OCI-LY7 (cell line): Measurements from ENCODE around the gene TPBG. TPM values are rescaled to one million over a fixed set of nuclear protein-coding genes. Genes with fewer than 3 reads are reported as not detected.
A peak's percentile ranks its signal among the peaks of the same experiment; 100 is the strongest.

Experiments used
- Bru-seq: library from RNA; stranded (reverse); fragments of 400-500 nt; gene quantifications from one replicate; lab custom pipeline; 2021; lab: Mats Ljungman, UMichigan
- BruChase-seq, 2 experiments: library from RNA; stranded (reverse); fragments of 400-500 nt; gene quantifications; one replicate each; lab custom pipeline; 2021; lab: Mats Ljungman, UMichigan
- BruUV-seq: library from RNA; stranded (reverse); fragments of 400-500 nt; replicated peaks from 2 replicates; lab custom pipeline; 2021; lab: Mats Ljungman, UMichigan
- CTCF ChIA-PET: fragments of 300-600 bp; sonication (Branson Sonifier 250); formaldehyde crosslinking; loops from one replicate; lab custom pipeline; 2022; ENCODE audit warnings: antibody characterized with exemption; ENCODE audit not compliant: unreplicated experiment; lab: Charles Lee
- POLR2A ChIA-PET: fragments of 300-600 bp; sonication (Branson Sonifier 250); formaldehyde crosslinking; loops from one replicate; lab custom pipeline; 2022; ENCODE audit warnings: antibody characterized with exemption; lab: Charles Lee
- DNase-seq: peaks from one replicate; pipeline ENCODE4 v3.0.0-alpha.2; 2015; ENCODE audit warnings: low spot score
- H2AFZ ChIP-seq: fragments of 200-600 bp; sonication (generic), shearing (Covaris generic); 2 replicates; pipeline ENCODE4 v1.6.1; 2014; ENCODE audit warnings: mild to moderate bottlenecking, antibody characterized with exemption, low read length, moderate library complexity
- H3K27ac ChIP-seq: fragments of 200-600 bp; sonication (generic); 2 replicates; pipeline ENCODE4 v1.5.1; 2014; ENCODE audit warnings: mixed run types, low read depth, mild to moderate bottlenecking, moderate library complexity, low read length, inconsistent platforms; ENCODE audit not compliant: poor library complexity, severe bottlenecking
- H3K36me3 ChIP-seq: fragments of 200-600 bp; sonication (generic); 2 replicates; pipeline ENCODE4 v1.6.1; 2014; ENCODE audit warnings: mild to moderate bottlenecking, antibody characterized with exemption, low read length, moderate library complexity, mixed read lengths; ENCODE audit not compliant: insufficient read depth
- H3K4me1 ChIP-seq: fragments of 200-600 bp; sonication (generic); 2 replicates; pipeline ENCODE4 v1.5.1; 2014; ENCODE audit warnings: mild to moderate bottlenecking, low read length; ENCODE audit not compliant: insufficient read depth, poor library complexity, severe bottlenecking
- H3K4me2 ChIP-seq: fragments of 200-600 bp; sonication (generic); 2 replicates; pipeline ENCODE4 v1.6.1; 2014; ENCODE audit warnings: mild to moderate bottlenecking, low read length
- H3K4me3 ChIP-seq: fragments of 200-600 bp; sonication (generic); 2 replicates; pipeline ENCODE4 v1.5.1; 2014; ENCODE audit warnings: mild to moderate bottlenecking, low read depth, low read length; ENCODE audit not compliant: poor library complexity, severe bottlenecking
- H3K79me2 ChIP-seq: fragments of 200-600 bp; sonication (generic); 2 replicates; pipeline ENCODE4 v1.6.1; 2016; ENCODE audit warnings: low read depth, mild to moderate bottlenecking, low read length, moderate library complexity, mixed read lengths; ENCODE audit not compliant: insufficient read depth
- H3K9me2 ChIP-seq: fragments of 200-600 bp; sonication (generic); 2 replicates; pipeline ENCODE4 v1.6.1; 2016; ENCODE audit warnings: mild to moderate bottlenecking, low read length, mixed read lengths; ENCODE audit not compliant: insufficient read depth
- H3K9me3 ChIP-seq: fragments of 200-600 bp; sonication (generic); 2 replicates; pipeline ENCODE4 v1.6.1; 2014; ENCODE audit warnings: mild to moderate bottlenecking, mixed run types, low read length, mixed read lengths
- H4K20me1 ChIP-seq: fragments of 200-600 bp; sonication (generic); 2 replicates; pipeline ENCODE4 v1.6.1; 2014; ENCODE audit warnings: mild to moderate bottlenecking, antibody characterized with exemption, low read length, moderate library complexity, mixed read lengths; ENCODE audit not compliant: insufficient read depth
- EZH2phosphoT487 ChIP-seq: fragments of 200-600 bp; sonication (generic); IDR thresholded peaks from 2 replicates; pipeline ENCODE4 v1.6.1; 2018; ENCODE audit warnings: low read depth, borderline replicate concordance, mild to moderate bottlenecking, mixed run types, antibody characterized with exemption, low read length, moderate library complexity, mixed read lengths
- intact Hi-C: fragments of 100-400 bp; cut with micrococcal nuclease; formaldehyde crosslinking; loops from one replicate; pipeline ENCODE4 v1.10.0; 2022; ENCODE audit not compliant: unreplicated experiment
- long read RNA-seq: library from polyadenylated mRNA; stranded (forward); transcript quantifications from one replicate; pipeline ENCODE4 v2.0.0, GENCODE V29; 2022
- total RNA-seq, 2 experiments: library from RNA; depleted of rRNA in 1 of 2; stranded (reverse); fragments of >200 nt in 1 of 2; shearing (Covaris generic) in 1 of 2; gene quantifications; 2 replicates each; pipeline ENCODE4 v1.2.3, GENCODE V29; 2014 to 2022
- TF ChIP-seq, protein P1 (sequence below): fragments of 200-600 bp; sonication (generic); conservative IDR thresholded peaks from 2 replicates; pipeline ENCODE4 v1.5.1; 2014; ENCODE audit warnings: mild to moderate bottlenecking, antibody characterized with exemption, low read length, moderate library complexity, mixed read lengths

Gene TPBG, protein sequence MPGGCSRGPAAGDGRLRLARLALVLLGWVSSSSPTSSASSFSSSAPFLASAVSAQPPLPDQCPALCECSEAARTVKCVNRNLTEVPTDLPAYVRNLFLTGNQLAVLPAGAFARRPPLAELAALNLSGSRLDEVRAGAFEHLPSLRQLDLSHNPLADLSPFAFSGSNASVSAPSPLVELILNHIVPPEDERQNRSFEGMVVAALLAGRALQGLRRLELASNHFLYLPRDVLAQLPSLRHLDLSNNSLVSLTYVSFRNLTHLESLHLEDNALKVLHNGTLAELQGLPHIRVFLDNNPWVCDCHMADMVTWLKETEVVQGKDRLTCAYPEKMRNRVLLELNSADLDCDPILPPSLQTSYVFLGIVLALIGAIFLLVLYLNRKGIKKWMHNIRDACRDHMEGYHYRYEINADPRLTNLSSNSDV
- total RNA-seq (2014; rRNA removed; shearing (Covaris generic)) (not detected in 2 replicates), total RNA-seq (2022) (not detected in 2 replicates), Bru-seq, nascent RNA (percentile 15 among the genes with signal in this experiment), BruChase-seq, experiment 1, labeled RNA remaining after a 6-hour chase (not detected), BruChase-seq, experiment 2, labeled RNA remaining after a 2-hour chase (percentile 17 among the genes with signal in this experiment)
- long read RNA-seq: 0 reads

DNA sequence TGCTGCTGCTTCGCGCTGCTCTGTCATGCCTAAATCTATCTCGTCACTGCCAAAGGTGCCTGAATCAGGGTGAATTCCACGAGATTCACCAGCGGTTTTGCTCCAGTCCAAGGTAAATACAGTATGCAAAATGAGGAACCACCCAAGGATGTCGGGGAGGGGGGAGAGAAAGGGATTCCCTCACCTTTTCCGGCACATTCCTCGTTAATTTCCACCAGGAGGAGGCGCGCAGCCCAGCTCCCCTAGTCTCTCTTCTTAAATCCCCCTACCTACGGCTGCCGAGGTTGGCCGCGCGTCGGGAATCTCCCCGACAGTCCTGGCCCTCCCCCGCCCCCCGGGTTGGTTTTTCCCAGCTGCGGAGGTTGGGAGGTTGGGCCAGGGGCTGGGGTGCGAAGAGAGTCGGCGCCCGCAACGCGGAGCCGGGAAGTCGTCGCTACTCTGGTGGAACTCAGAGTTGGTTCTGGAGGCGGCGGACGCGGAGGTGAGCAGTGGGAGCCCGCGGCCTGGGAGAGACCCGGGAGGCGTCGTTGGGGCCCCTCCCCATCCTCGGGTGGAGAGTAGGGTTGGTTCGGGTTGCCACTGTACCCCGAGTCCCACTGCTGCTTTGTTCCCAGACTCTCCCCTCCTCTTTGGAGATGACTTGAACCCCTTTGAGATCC, at the start of gene TPBG:
Gene TPBG (plus strand): TSS at position 390 of the 659 bp plus-strand sequence. CDS start 1,145 bp downstream, outside the sequence.
- no peak within 1 kb of the TSS for H2AFZ ChIP-seq
- H3K4me1 ChIP-seq: no peaks in the 10 kb centered on the region
- no peaks in the 10 kb centered on the region for H3K9me2 ChIP-seq
- intact Hi-C loops: no loop called here
- no peak within 1 kb of the TSS for H3K4me3 ChIP-seq
- no peaks in the 10 kb centered on the region for H3K36me3 ChIP-seq
- H3K79me2 ChIP-seq: no peaks in the 10 kb centered on the region
- BruUV-seq: no TSS peak
- TF ChIP-seq, protein P1, sequence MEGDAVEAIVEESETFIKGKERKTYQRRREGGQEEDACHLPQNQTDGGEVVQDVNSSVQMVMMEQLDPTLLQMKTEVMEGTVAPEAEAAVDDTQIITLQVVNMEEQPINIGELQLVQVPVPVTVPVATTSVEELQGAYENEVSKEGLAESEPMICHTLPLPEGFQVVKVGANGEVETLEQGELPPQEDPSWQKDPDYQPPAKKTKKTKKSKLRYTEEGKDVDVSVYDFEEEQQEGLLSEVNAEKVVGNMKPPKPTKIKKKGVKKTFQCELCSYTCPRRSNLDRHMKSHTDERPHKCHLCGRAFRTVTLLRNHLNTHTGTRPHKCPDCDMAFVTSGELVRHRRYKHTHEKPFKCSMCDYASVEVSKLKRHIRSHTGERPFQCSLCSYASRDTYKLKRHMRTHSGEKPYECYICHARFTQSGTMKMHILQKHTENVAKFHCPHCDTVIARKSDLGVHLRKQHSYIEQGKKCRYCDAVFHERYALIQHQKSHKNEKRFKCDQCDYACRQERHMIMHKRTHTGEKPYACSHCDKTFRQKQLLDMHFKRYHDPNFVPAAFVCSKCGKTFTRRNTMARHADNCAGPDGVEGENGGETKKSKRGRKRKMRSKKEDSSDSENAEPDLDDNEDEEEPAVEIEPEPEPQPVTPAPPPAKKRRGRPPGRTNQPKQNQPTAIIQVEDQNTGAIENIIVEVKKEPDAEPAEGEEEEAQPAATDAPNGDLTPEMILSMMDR: no peak
- TF ChIP-seq EZH2phosphoT487: no peak
- ChIA-PET CTCF (interaction anchor here (0.5 to 0.6 kb wide), 2 partner anchors 10 to 34 kb away, joined by 3 read pairs; no protein-coding TSS in a partner anchor), POLR2A (interaction anchor here (0.6 kb wide), 1 partner anchor 35 kb away, joined by 3 read pairs; no protein-coding TSS in a partner anchor)
- H3K27ac ChIP-seq: no peak within 1 kb of the TSS
- no peak within 1 kb of the TSS for H3K4me2 ChIP-seq
- H4K20me1 ChIP-seq: no peaks in the 10 kb centered on the region
- H3K9me3 ChIP-seq: no peaks in the 10 kb centered on the region
- no peak for DNase-seq

DNA sequence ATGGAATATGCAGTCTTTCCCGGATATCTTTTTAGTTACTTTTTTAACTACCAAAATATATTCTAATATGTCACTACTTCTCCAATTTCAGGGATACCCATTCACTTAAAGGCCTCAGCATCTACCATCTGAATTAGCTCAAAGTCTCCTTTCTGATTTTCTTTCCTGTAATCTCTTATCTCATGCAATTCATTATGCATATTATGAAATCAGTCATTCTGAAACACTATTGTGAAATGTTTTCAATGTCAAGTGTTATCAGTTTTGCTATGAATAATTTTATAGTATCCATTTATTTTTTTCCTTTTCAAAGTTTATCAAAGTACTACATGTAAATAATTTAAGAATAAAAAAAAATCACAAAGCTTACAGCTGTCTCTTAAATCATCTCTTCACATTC, 41.2 kb upstream of the TPBG start:
- Histone ChIP-seq H3K9me2 (no peaks in the 10 kb centered on the region), H2AFZ (no peak overlapping the region), H3K79me2 (no peaks in the 10 kb centered on the region), H3K36me3 (no peaks in the 10 kb centered on the region), H3K9me3 (no peaks in the 10 kb centered on the region), H3K4me2 (no peak overlapping the region), H4K20me1 (no peaks in the 10 kb centered on the region), H3K4me1 (no peaks in the 10 kb centered on the region), H3K27ac (no peak overlapping the region), H3K4me3 (no peak overlapping the region)
- TF ChIP-seq EZH2phosphoT487: no peak
- TF ChIP-seq, protein P1: no peak
- intact Hi-C loops: no loop called here
- ChIA-PET POLR2A (interaction anchor here (0.6 kb wide), 1 partner anchor 316 kb away, joined by 3 read pairs; no protein-coding TSS in a partner anchor), CTCF (no interaction called here)
- no TSS peak for BruUV-seq
- no peak for DNase-seq
